T-helper 2 cell (primary cell): Measurements from ENCODE around the gene CHI3L1.

Experiments used
- DNase-seq, 5 experiments: peaks; one replicate each; pipeline versions ENCODE4 v3.0.0 to v3.0.0-alpha.2; 2012 to 2022

The CHI3L1 gene

GRCh38 chr1:203180611-203181330, 5.7 kb downstream of the CHI3L1 start:
- DNase-seq, result no peak

- no peak for DNase-seq
Measured at GRCh38 chr1:203179667-203180005, 6.9 kb downstream of the CHI3L1 start.

GRCh38 chr1:203178821-203179666, 7.5 kb downstream of the CHI3L1 start:
- DNase-seq, result no peak

GRCh38 chr1:203178083-203178482, 8.4 kb downstream of the CHI3L1 start:
- no peak for DNase-seq

GRCh38 chr1:203177470-203178039, 8.9 kb downstream of the CHI3L1 start:
- DNase-seq, result no peak

GRCh38 chr1:203177036-203177405, 9.5 kb downstream of the CHI3L1 start:
- no peak for DNase-seq

GRCh38 chr1:203176273-203177035, 10.1 kb downstream of the CHI3L1 start:
- no peak for DNase-seq

- DNase-seq, result no peak
Measured at GRCh38 chr1:203175827-203176241, 10.7 kb downstream of the CHI3L1 start.

GRCh38 chr1:203175237-203175826, 11.2 kb downstream of the CHI3L1 start, which contains the start of gene MYBPH:
MYBPH (minus strand) TSS chr1:203175826; CDS start chr1:203175755, 71 bp downstream.
- DNase-seq, result no peak

- DNase-seq, result no peak
Measured at GRCh38 chr1:203174324-203174985, 12.0 kb downstream of the CHI3L1 start.

GRCh38 chr1:203173566-203173965, 12.9 kb downstream of the CHI3L1 start:
- no peak for DNase-seq

- DNase-seq, result no peak
Measured at GRCh38 chr1:203173011-203173555, 13.4 kb downstream of the CHI3L1 start.

GRCh38 chr1:203172184-203173010, 14.1 kb downstream of the CHI3L1 start:
- DNase-seq, result peak in 2 of 5 experiments; percentile 21 to 30

- DNase-seq, result no peak
Measured at GRCh38 chr1:203171341-203172183, 14.9 kb downstream of the CHI3L1 start.

- DNase-seq, result no peak
Measured at GRCh38 chr1:203170625-203171330, 15.7 kb downstream of the CHI3L1 start.

GRCh38 chr1:203169770-203170520, 16.6 kb downstream of the CHI3L1 start:
- no peak for DNase-seq

- DNase-seq, result no peak
Measured at GRCh38 chr1:203168991-203169390, 17.5 kb downstream of the CHI3L1 start.

- no peak for DNase-seq
Measured at GRCh38 chr1:203168256-203168786, 18.2 kb downstream of the CHI3L1 start.
